Measurements from ENCODE around the gene BANF2.

DNA sequence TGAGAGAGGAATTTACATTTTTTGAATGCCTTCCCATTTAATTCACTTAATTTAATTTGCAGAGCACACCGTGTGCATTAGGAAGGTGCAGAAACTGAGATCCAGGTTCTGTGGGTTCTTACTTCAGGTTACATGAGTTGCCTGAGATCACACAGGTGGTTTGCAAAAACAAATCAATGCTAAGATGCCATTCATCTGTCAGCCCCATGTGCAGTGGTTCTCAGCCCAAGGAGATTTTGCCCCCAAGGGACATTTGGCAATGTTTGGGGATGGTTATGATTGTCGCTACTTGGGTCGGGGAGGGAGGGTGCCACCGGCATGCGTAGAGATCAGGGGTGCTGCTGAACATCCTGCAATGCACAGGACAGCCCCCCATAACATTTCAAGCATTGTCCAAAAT, 34.6 kb downstream of the BANF2 start:
- no peak for TF ChIP-seq EZH2 (IDR thresholded peaks at IDR 0.05; ENCODE audit: borderline replicate concordance, low read depth, low read length, severe bottlenecking)
- TF ChIP-seq, protein P1, sequence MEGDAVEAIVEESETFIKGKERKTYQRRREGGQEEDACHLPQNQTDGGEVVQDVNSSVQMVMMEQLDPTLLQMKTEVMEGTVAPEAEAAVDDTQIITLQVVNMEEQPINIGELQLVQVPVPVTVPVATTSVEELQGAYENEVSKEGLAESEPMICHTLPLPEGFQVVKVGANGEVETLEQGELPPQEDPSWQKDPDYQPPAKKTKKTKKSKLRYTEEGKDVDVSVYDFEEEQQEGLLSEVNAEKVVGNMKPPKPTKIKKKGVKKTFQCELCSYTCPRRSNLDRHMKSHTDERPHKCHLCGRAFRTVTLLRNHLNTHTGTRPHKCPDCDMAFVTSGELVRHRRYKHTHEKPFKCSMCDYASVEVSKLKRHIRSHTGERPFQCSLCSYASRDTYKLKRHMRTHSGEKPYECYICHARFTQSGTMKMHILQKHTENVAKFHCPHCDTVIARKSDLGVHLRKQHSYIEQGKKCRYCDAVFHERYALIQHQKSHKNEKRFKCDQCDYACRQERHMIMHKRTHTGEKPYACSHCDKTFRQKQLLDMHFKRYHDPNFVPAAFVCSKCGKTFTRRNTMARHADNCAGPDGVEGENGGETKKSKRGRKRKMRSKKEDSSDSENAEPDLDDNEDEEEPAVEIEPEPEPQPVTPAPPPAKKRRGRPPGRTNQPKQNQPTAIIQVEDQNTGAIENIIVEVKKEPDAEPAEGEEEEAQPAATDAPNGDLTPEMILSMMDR (IDR thresholded peaks at IDR 0.05; ENCODE audit: borderline replicate concordance, extremely low read depth, low read length, poor library complexity, severe bottlenecking) = no peak
